HEK293 (cell line): ENCODE data around the gene NUDT8.

Source experiments
- CTCF ChIA-PET: fragments of 350-600 bp; formaldehyde crosslinking; extraction: SDS; loops from one replicate; lab custom pipeline; 2021; ENCODE audit warnings: antibody characterized with exemption; lab: Yijun Ruan, JAX
- POLR2A ChIA-PET: fragments of 300-600 bp; formaldehyde crosslinking; extraction: SDS; loops from one replicate; lab custom pipeline; 2020; ENCODE audit warnings: antibody characterized with exemption, inconsistent platforms; lab: Yijun Ruan, JAX
- H3K27ac ChIP-seq: fragments of 200-500 bp; sonication (Bioruptor generic); 2 replicates; pipeline ENCODE4 v1.5.1; 2014; ENCODE audit warnings: low read depth, low read length, control low read depth, inconsistent platforms; ENCODE audit errors: extremely low read depth
- H3K36me3 ChIP-seq, 2 experiments: fragments of 200-500 bp in 1 of 2; sonication (Bioruptor generic) in 1 of 2; 1 replicate in 1 of 2; 2 replicates in 1 of 2; pipeline ENCODE4 v1.5.1; 2014 to 2017; ENCODE audit warnings: inconsistent platforms in 2 of 2, low read length in 2 of 2; ENCODE audit not compliant: control insufficient read depth in 2 of 2, insufficient read depth in 1 of 2
- H3K4me1 ChIP-seq: fragments of 200-500 bp; sonication (Bioruptor generic); 2 replicates; pipeline ENCODE4 v1.5.1; 2014; ENCODE audit warnings: mild to moderate bottlenecking, low read length, inconsistent platforms; ENCODE audit not compliant: control insufficient read depth, insufficient read depth
- H3K4me3 ChIP-seq: 2 replicates; pipeline ENCODE4 v1.5.1; 2011; ENCODE audit warnings: low read depth, mild to moderate bottlenecking, control low read depth, low read length, moderate library complexity
- H3K9me3 ChIP-seq: fragments of 200-500 bp; sonication (Bioruptor generic); 2 replicates; pipeline ENCODE4 v1.5.1; 2014; ENCODE audit warnings: low read depth, low read length, inconsistent platforms; ENCODE audit not compliant: control insufficient read depth, insufficient read depth
- OSR2 ChIP-seq: fragments of 450-650 bp; formaldehyde crosslinking; IDR thresholded peaks from 2 replicates; pipeline ENCODE4 v1.5.1; 2016; ENCODE audit warnings: missing biosample characterization, missing genetic modification characterization
- OVOL3 ChIP-seq: fragments of 450-650 bp; formaldehyde crosslinking; IDR thresholded peaks from 2 replicates; pipeline ENCODE4 v1.5.1; 2016; ENCODE audit warnings: missing biosample characterization, missing genetic modification characterization
- SCRT2 ChIP-seq: fragments of 450-650 bp; formaldehyde crosslinking; IDR thresholded peaks from 2 replicates; pipeline ENCODE4 v1.5.1; 2016; ENCODE audit warnings: missing biosample characterization, missing genetic modification characterization
- ZNF16 ChIP-seq: fragments of 450-650 bp; formaldehyde crosslinking; IDR thresholded peaks from 2 replicates; pipeline ENCODE4 v1.5.1; 2016; ENCODE audit warnings: low read depth, missing biosample characterization, missing genetic modification characterization
- ZNF175 ChIP-seq: fragments of 450-650 bp; formaldehyde crosslinking; IDR thresholded peaks from 2 replicates; pipeline ENCODE4 v1.5.1; 2016; ENCODE audit warnings: missing biosample characterization, missing genetic modification characterization
- ZNF2 ChIP-seq: fragments of 450-650 bp; formaldehyde crosslinking; IDR thresholded peaks from 2 replicates; pipeline ENCODE4 v1.5.1; 2016; ENCODE audit warnings: missing biosample characterization, missing genetic modification characterization
- ZNF335 ChIP-seq: fragments of 450-650 bp; formaldehyde crosslinking; conservative IDR thresholded peaks from 2 replicates; pipeline ENCODE4 v1.5.1; 2016; ENCODE audit warnings: missing biosample characterization, missing genetic modification characterization
- ZNF350 ChIP-seq: fragments of 450-650 bp; formaldehyde crosslinking; IDR thresholded peaks from 2 replicates; pipeline ENCODE4 v1.5.0; 2017; ENCODE audit warnings: missing biosample characterization, mild to moderate bottlenecking, missing genetic modification characterization
- ZNF394 ChIP-seq: fragments of 450-650 bp; formaldehyde crosslinking; IDR thresholded peaks from 2 replicates; pipeline ENCODE4 v1.5.1; 2016; ENCODE audit warnings: missing biosample characterization, missing genetic modification characterization, mild to moderate bottlenecking, moderate library complexity, borderline replicate concordance
- ZNF530 ChIP-seq: fragments of 450-650 bp; formaldehyde crosslinking; IDR thresholded peaks from 2 replicates; pipeline ENCODE4 v1.5.1; 2016; ENCODE audit warnings: low read depth, missing biosample characterization, missing genetic modification characterization
- ZNF664 ChIP-seq: fragments of 450-650 bp; formaldehyde crosslinking; IDR thresholded peaks from 2 replicates; pipeline ENCODE4 v1.5.1; 2016; ENCODE audit warnings: missing biosample characterization, missing genetic modification characterization
- ZNF670 ChIP-seq: fragments of 450-650 bp; formaldehyde crosslinking; IDR thresholded peaks from 2 replicates; pipeline ENCODE4 v1.5.1; 2016; ENCODE audit warnings: missing biosample characterization, missing genetic modification characterization, low read depth
- ZNF701 ChIP-seq: fragments of 450-650 bp; formaldehyde crosslinking; IDR thresholded peaks from 2 replicates; pipeline ENCODE4 v1.5.1; 2016; ENCODE audit warnings: missing biosample characterization, missing genetic modification characterization
- ZNF747 ChIP-seq: fragments of 450-650 bp; formaldehyde crosslinking; IDR thresholded peaks from 2 replicates; pipeline ENCODE4 v1.5.1; 2016; ENCODE audit warnings: missing biosample characterization, missing genetic modification characterization
- ZNF76 ChIP-seq: fragments of 450-650 bp; formaldehyde crosslinking; IDR thresholded peaks from 2 replicates; pipeline ENCODE4; 2016; ENCODE audit warnings: low read depth, missing biosample characterization, missing genetic modification characterization, borderline replicate concordance
- TF ChIP-seq, protein P1 (sequence below): fragments of 450-650 bp; formaldehyde crosslinking; IDR thresholded peaks from 2 replicates; pipeline ENCODE4 v1.5.1; 2017; ENCODE audit warnings: missing biosample characterization, mild to moderate bottlenecking, missing genetic modification characterization, moderate library complexity
- TF ChIP-seq, protein P2 (sequence below): fragments of 450-650 bp; formaldehyde crosslinking; IDR thresholded peaks from 2 replicates; pipeline ENCODE4 v1.5.1; 2016; ENCODE audit warnings: missing biosample characterization, missing genetic modification characterization
- TF ChIP-seq, protein P3 (sequence below): fragments of 450-650 bp; formaldehyde crosslinking; IDR thresholded peaks from 2 replicates; pipeline ENCODE4 v1.5.1; 2016; ENCODE audit warnings: missing biosample characterization, missing genetic modification characterization

The NUDT8 gene

DNA sequence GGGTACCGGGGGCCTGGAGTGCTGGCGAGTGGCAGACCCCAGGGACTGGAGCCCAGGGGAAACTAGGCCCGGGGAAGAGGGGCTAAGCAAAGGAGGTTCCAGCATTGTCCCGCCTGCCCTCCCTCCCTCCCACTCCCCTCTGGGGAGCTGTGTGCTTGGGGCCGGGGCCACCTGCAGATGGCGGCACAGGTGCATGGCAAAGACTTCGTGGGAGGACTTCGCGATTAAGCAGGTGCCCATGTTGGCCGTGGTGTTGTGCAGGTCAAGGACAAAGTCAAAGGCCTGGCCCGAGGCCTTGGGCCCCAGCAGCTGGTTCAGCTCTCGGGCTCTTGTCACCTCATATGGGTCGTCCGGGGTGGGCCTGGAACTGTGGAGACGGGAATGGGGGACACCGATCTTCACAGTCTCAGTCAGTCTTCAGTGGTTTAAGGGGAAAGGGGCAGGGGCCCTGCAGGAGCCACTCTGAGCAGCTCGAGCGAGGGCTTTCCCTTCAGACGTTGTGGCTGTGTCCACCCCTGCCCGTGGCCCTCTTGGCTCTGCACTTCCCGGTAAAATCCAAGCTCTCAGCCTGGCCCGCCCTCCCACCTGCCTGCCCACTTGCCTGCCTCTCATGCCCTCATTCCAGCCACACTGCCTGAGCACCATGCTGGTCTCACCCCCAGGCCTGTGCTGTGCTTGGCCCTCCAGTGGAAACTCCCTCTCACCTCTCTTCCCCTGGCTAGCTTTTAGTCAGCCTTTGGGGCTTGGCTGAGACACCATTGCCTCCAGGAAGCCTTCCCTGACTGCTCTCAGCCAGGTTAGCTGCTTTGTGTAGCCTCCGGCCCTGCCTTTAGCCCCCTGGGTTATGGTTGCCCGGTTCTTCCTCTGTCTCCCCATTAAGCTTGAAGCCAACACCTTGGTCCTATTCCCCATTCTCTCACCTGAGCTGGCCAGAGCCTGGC lies 16.1 kb upstream of the NUDT8 start:
- H3K36me3 ChIP-seq, result no peaks in the 10 kb centered on the region
- ChIA-PET CTCF (interaction anchor here (0.7 to 1.2 kb wide), 4 partner anchors 10 to 16 kb away, joined by 3 to 4 read pairs (median 3); partner anchors contain the start of gene NUDT8), POLR2A (no interaction called here)
- no peaks in the 10 kb centered on the region for H3K4me1 ChIP-seq
- H3K9me3 ChIP-seq, result no peaks in the 10 kb centered on the region
- H3K4me3 ChIP-seq, result no peak overlapping the region
- no peak for TF ChIP-seq SCRT2 (tag by site-specific recombination)
- TF ChIP-seq ZNF175 (tag by site-specific recombination), result no peak
- no peak for TF ChIP-seq ZNF670 (tag by site-specific recombination)
- no peak for TF ChIP-seq ZNF335
- TF ChIP-seq, protein P1, sequence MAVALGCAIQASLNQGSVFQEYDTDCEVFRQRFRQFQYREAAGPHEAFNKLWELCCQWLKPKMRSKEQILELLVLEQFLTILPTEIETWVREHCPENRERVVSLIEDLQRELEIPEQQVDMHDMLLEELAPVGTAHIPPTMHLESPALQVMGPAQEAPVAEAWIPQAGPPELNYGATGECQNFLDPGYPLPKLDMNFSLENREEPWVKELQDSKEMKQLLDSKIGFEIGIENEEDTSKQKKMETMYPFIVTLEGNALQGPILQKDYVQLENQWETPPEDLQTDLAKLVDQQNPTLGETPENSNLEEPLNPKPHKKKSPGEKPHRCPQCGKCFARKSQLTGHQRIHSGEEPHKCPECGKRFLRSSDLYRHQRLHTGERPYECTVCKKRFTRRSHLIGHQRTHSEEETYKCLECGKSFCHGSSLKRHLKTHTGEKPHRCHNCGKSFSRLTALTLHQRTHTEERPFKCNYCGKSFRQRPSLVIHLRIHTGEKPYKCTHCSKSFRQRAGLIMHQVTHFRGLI (tag by site-specific recombination), result no peak
- no peak for TF ChIP-seq OVOL3 (tag by site-specific recombination)
- no peak for TF ChIP-seq ZNF701 (tag by site-specific recombination)
- no peak for TF ChIP-seq ZNF530 (tag by site-specific recombination)
- no peak for TF ChIP-seq ZNF394 (tag by site-specific recombination)
- TF ChIP-seq ZNF2 (tag by site-specific recombination), result no peak
- no peak for TF ChIP-seq ZNF664 (tag by site-specific recombination)
- no peak for TF ChIP-seq ZNF76
- no peak for TF ChIP-seq ZNF747
- TF ChIP-seq OSR2, result no peak
- TF ChIP-seq ZNF16 (tag by site-specific recombination), result no peak
- no peak for TF ChIP-seq ZNF350 (tag by site-specific recombination)
- TF ChIP-seq, protein P2, sequence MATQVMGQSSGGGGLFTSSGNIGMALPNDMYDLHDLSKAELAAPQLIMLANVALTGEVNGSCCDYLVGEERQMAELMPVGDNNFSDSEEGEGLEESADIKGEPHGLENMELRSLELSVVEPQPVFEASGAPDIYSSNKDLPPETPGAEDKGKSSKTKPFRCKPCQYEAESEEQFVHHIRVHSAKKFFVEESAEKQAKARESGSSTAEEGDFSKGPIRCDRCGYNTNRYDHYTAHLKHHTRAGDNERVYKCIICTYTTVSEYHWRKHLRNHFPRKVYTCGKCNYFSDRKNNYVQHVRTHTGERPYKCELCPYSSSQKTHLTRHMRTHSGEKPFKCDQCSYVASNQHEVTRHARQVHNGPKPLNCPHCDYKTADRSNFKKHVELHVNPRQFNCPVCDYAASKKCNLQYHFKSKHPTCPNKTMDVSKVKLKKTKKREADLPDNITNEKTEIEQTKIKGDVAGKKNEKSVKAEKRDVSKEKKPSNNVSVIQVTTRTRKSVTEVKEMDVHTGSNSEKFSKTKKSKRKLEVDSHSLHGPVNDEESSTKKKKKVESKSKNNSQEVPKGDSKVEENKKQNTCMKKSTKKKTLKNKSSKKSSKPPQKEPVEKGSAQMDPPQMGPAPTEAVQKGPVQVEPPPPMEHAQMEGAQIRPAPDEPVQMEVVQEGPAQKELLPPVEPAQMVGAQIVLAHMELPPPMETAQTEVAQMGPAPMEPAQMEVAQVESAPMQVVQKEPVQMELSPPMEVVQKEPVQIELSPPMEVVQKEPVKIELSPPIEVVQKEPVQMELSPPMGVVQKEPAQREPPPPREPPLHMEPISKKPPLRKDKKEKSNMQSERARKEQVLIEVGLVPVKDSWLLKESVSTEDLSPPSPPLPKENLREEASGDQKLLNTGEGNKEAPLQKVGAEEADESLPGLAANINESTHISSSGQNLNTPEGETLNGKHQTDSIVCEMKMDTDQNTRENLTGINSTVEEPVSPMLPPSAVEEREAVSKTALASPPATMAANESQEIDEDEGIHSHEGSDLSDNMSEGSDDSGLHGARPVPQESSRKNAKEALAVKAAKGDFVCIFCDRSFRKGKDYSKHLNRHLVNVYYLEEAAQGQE, result no peak
- TF ChIP-seq, protein P3, sequence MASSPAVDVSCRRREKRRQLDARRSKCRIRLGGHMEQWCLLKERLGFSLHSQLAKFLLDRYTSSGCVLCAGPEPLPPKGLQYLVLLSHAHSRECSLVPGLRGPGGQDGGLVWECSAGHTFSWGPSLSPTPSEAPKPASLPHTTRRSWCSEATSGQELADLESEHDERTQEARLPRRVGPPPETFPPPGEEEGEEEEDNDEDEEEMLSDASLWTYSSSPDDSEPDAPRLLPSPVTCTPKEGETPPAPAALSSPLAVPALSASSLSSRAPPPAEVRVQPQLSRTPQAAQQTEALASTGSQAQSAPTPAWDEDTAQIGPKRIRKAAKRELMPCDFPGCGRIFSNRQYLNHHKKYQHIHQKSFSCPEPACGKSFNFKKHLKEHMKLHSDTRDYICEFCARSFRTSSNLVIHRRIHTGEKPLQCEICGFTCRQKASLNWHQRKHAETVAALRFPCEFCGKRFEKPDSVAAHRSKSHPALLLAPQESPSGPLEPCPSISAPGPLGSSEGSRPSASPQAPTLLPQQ (tag by site-specific recombination), result no peak
- no peak overlapping the region for H3K27ac ChIP-seq
